Ovary (tissue), 9 donors: ENCODE measurements around the gene RIC8B. TPM values are rescaled to one million over a fixed set of nuclear protein-coding genes. Genes with fewer than 3 reads are reported as not detected.

Experiments used
- DNase-seq, 5 donors: peaks; one replicate each; pipeline ENCODE4 v3.0.0-alpha.2; 2019 to 2020
- H3K27ac ChIP-seq, 2 donors: fragments of 200-600 bp; one replicate each; pipeline versions ENCODE4 v1.5.1 to v1.8.0; 2019 to 2022
- H3K27me3 ChIP-seq: fragments of 200-600 bp; one replicate; pipeline ENCODE4 v1.8.0; 2022
- H3K36me3 ChIP-seq: fragments of 200-600 bp; sonication (generic); one replicate; pipeline ENCODE4 v1.5.1; 2019
- H3K4me1 ChIP-seq: one replicate; pipeline ENCODE4 v1.8.1; 2013; ENCODE audit warnings: mild to moderate bottlenecking, moderate library complexity; ENCODE audit not compliant: insufficient read depth
- H3K4me3 ChIP-seq: fragments of 200-600 bp; sonication (generic); one replicate; pipeline ENCODE4 v1.5.1; 2017
- H3K9me3 ChIP-seq, 2 donors: fragments of 200-600 bp in 1 of 2; sonication (generic) in 1 of 2; one replicate each; pipeline versions ENCODE4 v1.5.1 to v1.8.1; 2013 to 2019; ENCODE audit warnings: mild to moderate bottlenecking in 1 of 2, moderate library complexity in 1 of 2
- EP300 ChIP-seq: sonication (generic); formaldehyde crosslinking; IDR thresholded peaks from one replicate; pipeline ENCODE4 v1.6.1; 2017; ENCODE audit warnings: antibody characterized with exemption
- POLR2A ChIP-seq: fragments of 450-650 bp; IDR thresholded peaks from one replicate; pipeline ENCODE4 v1.6.1; 2017; ENCODE audit warnings: antibody characterized with exemption, mild to moderate bottlenecking, moderate library complexity
- WGBS, 3 donors: extraction: QIAGEN DNeasy Blood & Tissue Kit in 1 of 3; methylation state at CpG; one replicate each; pipeline versions ENCODE4 v1.1.5 to v1.1.7; 2013 to 2017; 5-methylcytosine and 5-hydroxymethylcytosine counted together
- intact Hi-C, 4 donors: fragments of 100-400 bp; cut with DNase I; formaldehyde crosslinking; loops; one replicate each; pipeline versions ENCODE4 v1.11.0 to v1.15.1; 2022 to 2023
- polyA plus RNA-seq, 2 donors: library from polyadenylated mRNA; stranded (reverse); fragments of 200-250 nt in 1 of 2; fragments of 350-450 nt in 1 of 2; fragmentation: Illumina TruSeq in 1 of 2; extraction: RNeasy Lipid Tissue Mini Kit (QIAGEN cat#74804) in 1 of 2; gene quantifications; one replicate each; pipeline ENCODE4 v1.2.3, GENCODE V29; 2013 to 2014
- total RNA-seq, 7 donors: library from RNA; depleted of rRNA in 2 of 7; stranded (reverse); fragments of >200 nt in 2 of 7; fragmentation: NEBNext Ultra II Directional in 3 of 7; extraction: Animal tissue kit (Norgen Biotek cat#: 25700) in 3 of 7; gene quantifications; one replicate each; pipeline versions ENCODE4 v1.1.0 to v1.2.4, GENCODE V29; 2016 to 2023
- TF ChIP-seq, protein P1 (sequence below), 3 donors: fragments of 450-650 bp in 2 of 3; fragments of 200-600 bp in 1 of 3; IDR thresholded peaks; one replicate each; pipeline versions ENCODE4 v1.5.1 to v1.8.0; 2016 to 2022; ENCODE audit warnings: antibody characterized with exemption in 3 of 3, mild to moderate bottlenecking in 1 of 3
- donor health status: DM: no; HTN: no; CAD: no; lungs with moderate emphysema.
- donor health status: DM: no; HTN: no; CAD: no.
- donor health status: Bipolar disorder and iron deficiency.
- donor health status: DM: yes; HTN: yes; CAD: no.
- donor health status: DM: no; HTN: no; CAD: no.
- donor health status: DM: yes; HTN: yes; CAD: no.

Gene RIC8B
- total and polyA plus RNA-seq, 9 donors = 6.9 to 26.7 (median 16.3) TPM

DNA sequence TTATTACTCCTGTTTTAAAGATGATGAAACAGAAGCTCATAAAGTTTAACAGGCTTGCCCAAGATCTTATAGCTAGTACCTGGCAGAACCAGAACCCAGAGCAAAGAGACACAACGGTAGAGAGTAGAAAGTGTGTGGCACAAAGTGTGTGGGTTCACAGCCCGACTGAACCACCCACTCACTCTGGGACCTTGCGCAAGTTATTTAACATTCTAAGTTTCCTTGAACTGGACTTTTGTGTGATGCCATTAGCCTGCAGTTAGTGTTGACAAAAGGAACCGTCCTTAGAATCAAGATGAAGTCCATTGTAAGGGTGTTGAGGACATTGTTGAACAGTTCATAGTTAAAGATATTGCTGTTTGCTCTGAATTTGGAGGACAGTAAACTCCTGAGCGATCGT lies 29.9 kb upstream of the RIC8B start:
- TF ChIP-seq EP300 (no peak), POLR2A (no peak)
- TF ChIP-seq, protein P1, sequence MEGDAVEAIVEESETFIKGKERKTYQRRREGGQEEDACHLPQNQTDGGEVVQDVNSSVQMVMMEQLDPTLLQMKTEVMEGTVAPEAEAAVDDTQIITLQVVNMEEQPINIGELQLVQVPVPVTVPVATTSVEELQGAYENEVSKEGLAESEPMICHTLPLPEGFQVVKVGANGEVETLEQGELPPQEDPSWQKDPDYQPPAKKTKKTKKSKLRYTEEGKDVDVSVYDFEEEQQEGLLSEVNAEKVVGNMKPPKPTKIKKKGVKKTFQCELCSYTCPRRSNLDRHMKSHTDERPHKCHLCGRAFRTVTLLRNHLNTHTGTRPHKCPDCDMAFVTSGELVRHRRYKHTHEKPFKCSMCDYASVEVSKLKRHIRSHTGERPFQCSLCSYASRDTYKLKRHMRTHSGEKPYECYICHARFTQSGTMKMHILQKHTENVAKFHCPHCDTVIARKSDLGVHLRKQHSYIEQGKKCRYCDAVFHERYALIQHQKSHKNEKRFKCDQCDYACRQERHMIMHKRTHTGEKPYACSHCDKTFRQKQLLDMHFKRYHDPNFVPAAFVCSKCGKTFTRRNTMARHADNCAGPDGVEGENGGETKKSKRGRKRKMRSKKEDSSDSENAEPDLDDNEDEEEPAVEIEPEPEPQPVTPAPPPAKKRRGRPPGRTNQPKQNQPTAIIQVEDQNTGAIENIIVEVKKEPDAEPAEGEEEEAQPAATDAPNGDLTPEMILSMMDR (IDR thresholded peaks at IDR 0.05) = no peak
- Histone ChIP-seq H3K27me3 (no peaks in the 10 kb centered on the region), H3K9me3 (no peaks in the 10 kb centered on the region), H3K4me1 (no peaks in the 10 kb centered on the region), H3K4me3 (no peak overlapping the region), H3K36me3 (no peaks in the 10 kb centered on the region), H3K27ac (no peak overlapping the region)
- intact Hi-C loops = no loop called here
- no peak for DNase-seq
- 74 to 86% (median 74%) methylated on average over 6 of the region's 6 CpGs for WGBS, 3 donors

DNA sequence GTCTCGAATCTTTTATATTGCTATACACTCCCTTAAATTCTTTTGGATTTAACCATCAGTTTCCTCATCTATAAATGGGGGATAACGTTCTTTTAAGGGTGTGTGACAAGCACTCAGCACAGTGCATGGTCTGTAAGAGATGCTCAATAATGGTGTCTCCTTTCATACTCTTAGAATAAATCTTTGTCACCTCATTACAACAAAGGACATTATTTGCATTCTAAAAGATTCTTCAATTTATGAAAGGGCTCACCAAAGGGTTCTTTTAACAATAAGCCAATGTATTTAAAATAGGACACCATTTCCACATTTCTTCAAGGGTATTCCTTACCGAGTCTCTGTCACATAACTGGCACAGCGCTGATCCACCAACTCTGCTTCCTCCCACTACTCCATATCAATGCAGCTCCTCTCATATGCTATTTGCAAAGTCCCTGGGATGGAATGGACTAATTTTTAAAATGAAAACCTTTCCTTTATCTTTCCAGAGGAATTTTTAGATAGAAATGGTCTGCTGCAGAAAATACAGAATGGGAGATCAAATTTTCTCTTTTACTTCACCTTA lies 29.2 kb upstream of the RIC8B start:
- no peaks in the 10 kb centered on the region for H3K4me1 ChIP-seq
- no peak for DNase-seq
- 81 to 83% (median 81%) methylated on average over 4 of the region's 4 CpGs for WGBS, 3 donors
- no peak overlapping the region for H3K4me3 ChIP-seq
- H3K36me3 ChIP-seq = no peaks in the 10 kb centered on the region
- no peak overlapping the region for H3K27ac ChIP-seq
- TF ChIP-seq, protein P1 (IDR thresholded peaks at IDR 0.05) = no peak
- no peak for TF ChIP-seq POLR2A
- H3K27me3 ChIP-seq = no peaks in the 10 kb centered on the region
- no peaks in the 10 kb centered on the region for H3K9me3 ChIP-seq
- intact Hi-C loops = no loop called here

DNA sequence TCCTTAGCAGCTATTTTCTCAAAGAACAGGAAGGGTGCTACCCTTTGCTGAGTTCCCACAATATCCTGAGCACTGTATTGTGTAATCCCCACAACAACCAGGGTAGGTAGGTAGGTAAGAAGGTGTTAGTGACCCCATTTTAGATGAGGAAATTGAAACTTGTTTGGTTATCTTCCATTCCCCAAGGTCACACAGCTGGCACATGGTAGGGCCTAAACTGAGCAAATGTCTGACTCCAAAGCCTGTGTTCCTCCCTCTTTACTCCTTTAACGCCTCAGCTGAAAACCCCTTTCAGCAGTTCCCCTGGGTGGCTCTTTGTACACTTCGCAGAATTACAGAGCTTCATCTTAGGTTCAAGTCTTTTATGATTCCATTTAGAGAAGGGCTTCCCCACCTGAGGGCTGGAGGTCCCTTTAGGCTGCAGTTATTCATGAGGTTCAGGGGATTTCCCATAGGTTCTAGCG lies 26.5 kb upstream of the RIC8B start:
- Histone ChIP-seq H3K4me1 (no peaks in the 10 kb centered on the region), H3K27me3 (no peaks in the 10 kb centered on the region), H3K36me3 (no peaks in the 10 kb centered on the region), H3K27ac (no peak overlapping the region), H3K4me3 (no peak overlapping the region), H3K9me3 (no peaks in the 10 kb centered on the region)
- no peak for DNase-seq
- TF ChIP-seq POLR2A (no peak), EP300 (no peak)
- TF ChIP-seq, protein P1 (IDR thresholded peaks at IDR 0.05) = no peak
- intact Hi-C loops = no loop called here
- 87 to 90% (median 88%) methylated on average over 3 of the region's 3 CpGs for WGBS, 3 donors

DNA sequence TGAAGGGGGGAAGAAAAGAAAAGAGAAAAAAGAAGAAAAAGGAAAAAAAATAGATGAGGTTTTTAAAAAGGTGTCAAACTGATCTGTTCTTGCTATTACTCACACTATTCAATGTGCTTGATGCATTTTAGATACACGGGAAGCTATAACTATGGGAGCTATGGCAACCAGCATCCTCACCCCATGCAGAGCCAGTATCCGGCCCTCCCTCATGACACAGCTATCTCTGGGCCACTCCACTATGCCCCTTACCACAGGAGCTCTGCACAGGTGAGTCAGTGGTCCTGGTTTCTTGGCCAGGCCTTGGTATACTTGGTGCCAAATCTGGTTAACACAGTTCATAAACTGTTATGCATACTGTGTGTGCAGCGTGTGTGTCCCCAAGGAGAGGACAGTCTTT lies 24.0 kb upstream of the RIC8B start:
- 81 to 88% (median 84%) methylated on average over 3 of the region's 3 CpGs for WGBS, 3 donors
- DNase-seq = no peak
- no peaks in the 10 kb centered on the region for H3K36me3 ChIP-seq
- H3K27ac ChIP-seq = no peak overlapping the region
- H3K4me3 ChIP-seq = no peak overlapping the region
- TF ChIP-seq, protein P1 (IDR thresholded peaks at IDR 0.05) = no peak
- TF ChIP-seq POLR2A (no peak), EP300 (no peak)
- no peaks in the 10 kb centered on the region for H3K9me3 ChIP-seq
- intact Hi-C loops = no loop called here
- no peaks in the 10 kb centered on the region for H3K4me1 ChIP-seq
- H3K27me3 ChIP-seq = no peaks in the 10 kb centered on the region
